HepG2 (cell line): Measurements from ENCODE around the gene LRP1-AS. TPM values are rescaled to one million over a fixed set of nuclear protein-coding genes. Genes with fewer than 3 reads are reported as not detected.

ENCODE experiments used
- ARNTL ChIP-seq: sonication (generic); formaldehyde crosslinking; IDR thresholded peaks from 2 replicates; pipeline ENCODE4 v1.4.0; 2020; ENCODE audit warnings: mild to moderate bottlenecking, missing genetic modification reagents
- ATF4 ChIP-seq, 2 experiments: fragments of 450-650 bp in 1 of 2; sonication (generic) in 1 of 2; formaldehyde crosslinking; IDR thresholded peaks; 2 replicates each; pipeline versions ENCODE4 v1.5.0 to v1.8.0; 2020 to 2022; ENCODE audit warnings: mild to moderate bottlenecking in 1 of 2, missing genetic modification reagents in 1 of 2
- CSRNP2 ChIP-seq: sonication (generic); formaldehyde crosslinking; conservative IDR thresholded peaks from 2 replicates; pipeline ENCODE4 v1.8.0; 2022; ENCODE audit warnings: low read depth, missing genetic modification reagents
- DRAP1 ChIP-seq: IDR thresholded peaks from 2 replicates; pipeline ENCODE4 v1.6.1; 2016; ENCODE audit warnings: missing genetic modification reagents, missing compliant biosample characterization
- FOXP1 ChIP-seq, 2 experiments: fragments of 450-650 bp in 1 of 2; IDR thresholded peaks; 2 replicates each; pipeline ENCODE4 v1.6.1; 2017 to 2018; ENCODE audit warnings: antibody characterized with exemption in 1 of 2
- HINFP ChIP-seq: sonication (generic); formaldehyde crosslinking; IDR thresholded peaks from 2 replicates; pipeline ENCODE4 v1.4.0; 2020; ENCODE audit warnings: low read depth, mild to moderate bottlenecking, missing genetic modification reagents
- JARID2 ChIP-seq: sonication (generic); formaldehyde crosslinking; IDR thresholded peaks from 2 replicates; pipeline ENCODE4 v1.8.1; 2023; ENCODE audit warnings: missing genetic modification reagents, inconsistent platforms; ENCODE audit not compliant: insufficient replicate concordance
- NR2F2 ChIP-seq: IDR thresholded peaks from 2 replicates; pipeline ENCODE4 v1.6.1; 2012; ENCODE audit warnings: low read depth, inconsistent platforms, borderline replicate concordance
- SIN3A ChIP-seq: IDR thresholded peaks from 2 replicates; pipeline ENCODE4 v1.6.1; 2011; ENCODE audit warnings: low read depth, mild to moderate bottlenecking, control low read depth, low read length, borderline replicate concordance
- TEAD3 ChIP-seq: optimal IDR thresholded peaks from 2 replicates; pipeline ENCODE3; 2016; ENCODE audit warnings: borderline replicate concordance
- ZNF251 ChIP-seq: sonication (generic); formaldehyde crosslinking; IDR thresholded peaks from 2 replicates; pipeline ENCODE4 v1.9.0; 2021; ENCODE audit warnings: mild to moderate bottlenecking, missing genetic modification reagents
- ZNF263 ChIP-seq: sonication (generic); formaldehyde crosslinking; IDR thresholded peaks from 2 replicates; pipeline ENCODE4 v1.4.0; 2020; ENCODE audit warnings: missing genetic modification reagents
- ZNF280B ChIP-seq: sonication (generic); formaldehyde crosslinking; IDR thresholded peaks from 2 replicates; pipeline ENCODE4 v1.5.0; 2020; ENCODE audit warnings: missing genetic modification reagents, mild to moderate bottlenecking, borderline replicate concordance
- ZNF331 ChIP-seq: sonication (generic); formaldehyde crosslinking; IDR thresholded peaks from 2 replicates; pipeline ENCODE4 v1.4.0; 2020; ENCODE audit warnings: missing genetic modification reagents
- ZNF550 ChIP-seq: sonication (generic); formaldehyde crosslinking; IDR thresholded peaks from 2 replicates; pipeline ENCODE4 v1.4.0; 2020; ENCODE audit warnings: mild to moderate bottlenecking, missing genetic modification reagents, borderline replicate concordance
- ZNF569 ChIP-seq: sonication (generic); formaldehyde crosslinking; IDR thresholded peaks from 2 replicates; pipeline ENCODE4 v1.5.0; 2020; ENCODE audit warnings: mild to moderate bottlenecking, missing genetic modification reagents, moderate library complexity, borderline replicate concordance
- polyA plus RNA-seq, 8 experiments: library from polyadenylated mRNA; depleted of rRNA in 3 of 8; stranded (reverse) in 7 of 8; unstranded in 1 of 8; fragments of >200 nt; fragmentation: Illumina TruSeq in 4 of 8; extraction: Trizol in 4 of 8; gene quantifications; 2 replicates each; pipeline versions ENCODE4 v1.2.1 to v1.2.3, GENCODE V29; 2011 to 2016; ENCODE audit warnings: low read depth in 4 of 8, missing spikeins in 1 of 8, mixed read lengths in 1 of 8; ENCODE audit not compliant: insufficient read depth in 1 of 8
- total RNA-seq, 5 experiments: library from RNA; depleted of rRNA; stranded (reverse); fragments of >200 nt; fragmentation: Illumina TruSeq; extraction: Trizol; gene quantifications; 2 replicates each; pipeline ENCODE4 v1.2.3, GENCODE V29; 2016; ENCODE audit warnings: low read depth in 1 of 5
- TF ChIP-seq, protein P1 (sequence below): sonication (generic); formaldehyde crosslinking; IDR thresholded peaks from 2 replicates; pipeline ENCODE4 v1.4.0; 2020; ENCODE audit warnings: missing genetic modification reagents
- TF ChIP-seq, protein P2 (sequence below): sonication (generic); formaldehyde crosslinking; IDR thresholded peaks from 2 replicates; pipeline ENCODE4 v1.8.0; 2022; ENCODE audit warnings: missing genetic modification reagents, mild to moderate bottlenecking, inconsistent platforms, borderline replicate concordance

The LRP1-AS gene
- total and polyA plus RNA-seq, 2 of the 13 experiments (the other 11 are each of a cell fraction or from before 2014, with no cell fraction given), result 0.20 TPM; not detected in 1

DNA sequence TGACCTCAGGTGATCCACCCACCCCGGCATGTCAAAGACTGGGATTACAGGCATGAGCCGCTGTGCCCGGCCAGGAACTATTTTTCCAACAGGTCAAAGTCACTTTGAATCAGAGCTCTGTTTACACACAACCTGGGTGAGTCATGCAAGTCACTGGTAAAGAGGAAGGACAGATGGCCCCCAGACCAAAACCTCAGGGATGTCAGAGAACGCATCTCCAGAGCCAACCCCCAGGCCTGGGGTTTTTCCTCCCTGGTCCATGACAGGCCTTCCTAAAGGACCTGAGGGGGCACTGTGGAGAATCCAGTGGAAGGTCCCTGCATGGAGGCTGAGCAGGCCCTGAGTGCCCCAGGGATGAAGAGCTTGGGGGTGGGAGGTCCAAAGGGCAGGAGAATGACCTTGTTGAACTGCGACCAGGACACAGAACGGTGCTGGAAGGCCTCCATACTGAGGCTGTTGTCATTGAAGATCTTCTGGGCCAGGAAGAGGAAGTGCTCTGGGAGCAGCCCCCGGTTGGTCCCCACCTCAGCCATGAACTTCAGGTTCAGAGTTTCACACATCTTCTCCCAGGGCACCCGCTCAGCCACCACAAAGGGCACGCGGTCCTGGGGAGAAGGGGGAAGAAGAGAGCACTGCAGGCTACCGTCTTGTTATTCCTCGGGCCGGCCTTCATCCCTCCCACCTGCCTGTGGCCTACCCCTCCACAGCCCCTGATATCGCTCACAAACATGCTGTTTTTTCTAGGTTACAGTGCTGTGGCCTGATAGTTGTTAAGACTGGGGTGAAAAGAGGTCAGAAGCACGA lies 45.3 kb downstream of the LRP1-AS start (continued):
- TF ChIP-seq DRAP1, result peak; percentile 33; the same call in 1 of the 2 replicates
- TF ChIP-seq HINFP (CRISPR knock-in tag), result no peak
- TF ChIP-seq, protein P1, sequence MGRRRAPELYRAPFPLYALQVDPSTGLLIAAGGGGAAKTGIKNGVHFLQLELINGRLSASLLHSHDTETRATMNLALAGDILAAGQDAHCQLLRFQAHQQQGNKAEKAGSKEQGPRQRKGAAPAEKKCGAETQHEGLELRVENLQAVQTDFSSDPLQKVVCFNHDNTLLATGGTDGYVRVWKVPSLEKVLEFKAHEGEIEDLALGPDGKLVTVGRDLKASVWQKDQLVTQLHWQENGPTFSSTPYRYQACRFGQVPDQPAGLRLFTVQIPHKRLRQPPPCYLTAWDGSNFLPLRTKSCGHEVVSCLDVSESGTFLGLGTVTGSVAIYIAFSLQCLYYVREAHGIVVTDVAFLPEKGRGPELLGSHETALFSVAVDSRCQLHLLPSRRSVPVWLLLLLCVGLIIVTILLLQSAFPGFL (CRISPR knock-in tag), result no peak
- no peak for TF ChIP-seq ZNF251
- peak; percentile 55; the same call in 1 of the 2 replicates for TF ChIP-seq ZNF569 (CRISPR knock-in tag)
- peak; percentile 31; the same call in 1 of the 2 replicates for TF ChIP-seq SIN3A
- TF ChIP-seq ZNF550, result no peak
- TF ChIP-seq, protein P2, sequence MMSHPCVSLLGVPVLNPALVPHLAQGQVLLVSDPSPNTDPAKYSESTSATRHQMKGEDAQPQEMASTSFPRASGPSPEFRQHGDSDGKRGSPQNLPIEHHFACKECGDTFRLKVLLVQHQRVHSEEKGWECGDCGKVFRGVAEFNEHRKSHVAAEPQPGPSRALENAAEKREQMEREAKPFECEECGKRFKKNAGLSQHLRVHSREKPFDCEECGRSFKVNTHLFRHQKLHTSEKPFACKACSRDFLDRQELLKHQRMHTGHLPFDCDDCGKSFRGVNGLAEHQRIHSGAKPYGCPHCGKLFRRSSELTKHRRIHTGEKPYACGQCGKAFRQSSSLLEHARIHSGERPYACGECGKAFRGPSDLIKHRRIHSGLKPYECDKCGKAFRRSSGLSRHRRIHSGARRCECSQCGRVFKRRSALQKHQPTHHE (CRISPR knock-in tag), result no peak
- TF ChIP-seq JARID2 (CRISPR knock-in tag), result no peak
- no peak for TF ChIP-seq ATF4 (CRISPR knock-in tag; IDR thresholded peaks at IDR 0.05)
- peak; percentile 65 for TF ChIP-seq TEAD3
- TF ChIP-seq FOXP1 (IDR thresholded peaks at IDR 0.05), result peak; percentile 38
- TF ChIP-seq FOXP1 (CRISPR knock-in tag; IDR thresholded peaks at IDR 0.05), result peak; percentile 78
- TF ChIP-seq ARNTL (CRISPR knock-in tag), result peak; percentile 79
- peak; percentile 22 for TF ChIP-seq NR2F2
- TF ChIP-seq CSRNP2 (CRISPR knock-in tag), result no peak
- TF ChIP-seq ZNF280B (CRISPR knock-in tag), result peak; percentile 41; the same call in 1 of the 2 replicates
- peak; percentile 38; the same call in 1 of the 2 replicates for TF ChIP-seq ZNF263 (CRISPR knock-in tag)
- peak; percentile 55 for TF ChIP-seq ZNF331 (CRISPR knock-in tag)
